ENCODE measurements around the gene GTPBP6.
A peak's percentile ranks its signal among the peaks of the same experiment; 100 is the strongest.
"Not testable (repeated sequence)": the region's sequence is repeated elsewhere in the genome, so short reads cannot be mapped to it uniquely, and the experiment has no call there.

GTPBP6 gene

GRCh38 chrX:334331-334891, 15.8 kb upstream of the GTPBP6 start:
- no peak for DNase-seq

GRCh38 chrX:333611-334311, 15.2 kb upstream of the GTPBP6 start:
- DNase-seq: no peak

DNA sequence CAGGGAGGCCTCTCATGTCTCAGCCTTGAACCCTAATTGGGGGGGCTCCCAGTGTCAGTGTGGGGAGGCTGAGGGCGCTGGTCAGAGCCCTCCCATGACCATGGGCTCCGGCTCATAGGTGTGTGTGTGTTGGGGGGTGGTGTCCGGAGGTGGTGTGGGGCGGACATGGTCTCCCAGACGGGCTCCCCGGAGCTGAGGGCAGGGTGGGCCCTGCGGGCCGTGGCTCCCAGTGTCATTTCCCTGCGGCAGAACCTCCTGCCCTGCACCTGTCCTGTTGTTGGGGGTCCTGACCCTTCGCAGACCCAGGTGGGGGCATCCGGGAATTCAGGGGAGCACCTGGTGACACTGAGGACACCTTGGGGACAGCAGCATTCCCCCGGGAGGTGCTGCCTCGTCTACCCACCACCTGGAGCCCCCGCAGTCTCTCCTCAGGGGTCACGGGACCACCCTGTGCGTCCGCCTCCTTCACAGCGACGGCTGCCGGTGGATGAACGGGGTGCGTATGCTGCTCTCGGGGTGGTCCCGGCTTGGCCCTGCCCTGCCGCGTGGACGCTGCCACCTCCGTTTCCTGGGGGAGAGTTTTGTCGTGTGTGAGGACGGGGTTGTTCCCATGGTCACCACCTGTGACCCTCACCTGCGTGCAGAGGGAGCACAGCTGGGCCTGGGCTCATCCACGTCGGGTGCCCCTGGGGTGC, 14.5 kb upstream of the GTPBP6 start:
- DNase-seq: no peak

- no peak for DNase-seq
These were observed 13.9 kb upstream of the GTPBP6 start for GRCh38 chrX:332496-332860.

- DNase-seq: no peak
These were observed 13.4 kb upstream of the GTPBP6 start for GRCh38 chrX:331825-332495.

GRCh38 chrX:331151-331824, 12.7 kb upstream of the GTPBP6 start:
- peak; percentile 25 for DNase-seq

DNA sequence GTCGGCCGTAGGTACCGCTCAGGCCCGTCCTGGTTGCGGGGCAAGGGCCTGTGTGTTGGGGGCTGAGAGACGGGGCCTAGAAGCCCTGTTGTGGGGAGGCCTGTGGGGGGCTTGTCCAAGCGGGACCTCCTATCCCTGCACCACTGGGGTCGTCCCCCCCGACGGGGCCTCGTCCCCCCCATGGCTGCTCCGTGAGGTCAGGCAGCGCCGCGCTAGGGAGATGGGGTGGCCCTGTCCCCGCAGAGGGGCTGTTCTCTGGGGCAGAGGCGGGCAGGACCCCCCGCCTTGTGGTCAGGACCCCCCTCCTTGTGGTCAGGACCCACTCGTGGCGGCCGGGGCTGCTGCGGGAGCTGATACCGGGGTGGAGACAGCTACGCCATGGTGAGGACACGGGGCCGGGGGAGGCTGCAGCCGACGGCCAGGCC, 12.1 kb upstream of the GTPBP6 start:
- DNase-seq: no peak

DNA sequence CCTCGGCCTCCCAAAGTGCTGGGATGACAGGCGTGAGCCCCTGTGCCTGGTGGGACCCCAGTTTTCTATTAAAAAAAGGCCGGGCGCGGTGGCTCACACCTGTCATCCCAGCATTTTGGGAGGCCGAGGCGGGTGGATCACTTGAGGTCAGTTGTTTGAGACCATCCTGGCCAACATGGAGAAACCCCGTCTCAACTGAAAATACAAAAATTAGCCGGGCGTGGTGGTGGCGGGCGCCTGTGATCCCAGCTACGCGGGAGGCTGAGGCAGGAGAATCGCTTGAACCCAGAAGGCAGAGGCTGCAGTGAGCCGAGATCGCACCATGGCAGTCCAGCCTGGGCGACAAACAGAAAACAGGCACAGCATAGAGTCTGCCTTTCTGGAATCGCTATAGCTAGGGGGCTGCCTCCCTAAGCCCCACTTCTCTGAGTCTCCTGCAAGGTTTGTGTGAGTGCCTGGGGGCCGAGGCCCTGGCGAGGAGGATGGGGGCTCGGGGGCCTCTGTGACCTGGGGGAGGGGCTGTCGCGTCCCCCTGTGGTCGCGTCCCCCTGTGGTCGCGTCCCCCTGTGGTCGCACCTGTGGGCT, 11.6 kb upstream of the GTPBP6 start:
- DNase-seq: not testable (repeated sequence)

DNA sequence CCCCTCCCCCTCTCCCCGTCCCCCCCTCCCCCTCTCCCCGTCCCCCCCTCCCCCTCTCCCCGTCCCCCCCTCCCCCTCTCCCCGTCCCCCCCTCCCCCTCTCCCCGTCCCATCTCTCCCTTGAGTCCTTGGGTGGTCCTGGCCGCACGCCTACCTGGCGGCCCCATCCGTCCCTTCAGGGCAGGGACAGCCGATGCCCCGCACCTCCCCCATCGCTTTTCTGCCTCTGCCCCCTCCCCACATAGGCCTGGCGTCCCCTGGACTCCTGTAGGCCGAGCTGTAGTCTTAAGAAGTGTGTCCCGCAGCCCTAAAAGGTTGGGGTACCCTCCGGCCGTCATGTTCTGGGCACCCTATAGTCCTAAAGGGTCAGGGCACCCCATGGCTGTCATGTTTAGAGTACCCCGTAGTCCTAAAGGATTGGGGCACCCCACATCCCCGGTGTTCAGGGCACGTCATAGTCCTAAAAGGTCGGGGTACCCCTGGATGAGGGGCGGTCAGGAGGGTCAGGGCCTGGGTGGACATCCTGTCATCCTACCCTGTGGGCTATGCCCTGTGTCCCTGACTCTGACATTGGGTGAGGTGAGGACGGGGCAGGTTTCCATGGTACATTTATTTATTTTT, 10.8 kb upstream of the GTPBP6 start:
- DNase-seq: no peak

GRCh38 chrX:327660-328126, 9.1 kb upstream of the GTPBP6 start:
- no peak for DNase-seq

- not testable (repeated sequence) for DNase-seq
These were observed 6.1 kb upstream of the GTPBP6 start for GRCh38 chrX:324664-325063.

DNA sequence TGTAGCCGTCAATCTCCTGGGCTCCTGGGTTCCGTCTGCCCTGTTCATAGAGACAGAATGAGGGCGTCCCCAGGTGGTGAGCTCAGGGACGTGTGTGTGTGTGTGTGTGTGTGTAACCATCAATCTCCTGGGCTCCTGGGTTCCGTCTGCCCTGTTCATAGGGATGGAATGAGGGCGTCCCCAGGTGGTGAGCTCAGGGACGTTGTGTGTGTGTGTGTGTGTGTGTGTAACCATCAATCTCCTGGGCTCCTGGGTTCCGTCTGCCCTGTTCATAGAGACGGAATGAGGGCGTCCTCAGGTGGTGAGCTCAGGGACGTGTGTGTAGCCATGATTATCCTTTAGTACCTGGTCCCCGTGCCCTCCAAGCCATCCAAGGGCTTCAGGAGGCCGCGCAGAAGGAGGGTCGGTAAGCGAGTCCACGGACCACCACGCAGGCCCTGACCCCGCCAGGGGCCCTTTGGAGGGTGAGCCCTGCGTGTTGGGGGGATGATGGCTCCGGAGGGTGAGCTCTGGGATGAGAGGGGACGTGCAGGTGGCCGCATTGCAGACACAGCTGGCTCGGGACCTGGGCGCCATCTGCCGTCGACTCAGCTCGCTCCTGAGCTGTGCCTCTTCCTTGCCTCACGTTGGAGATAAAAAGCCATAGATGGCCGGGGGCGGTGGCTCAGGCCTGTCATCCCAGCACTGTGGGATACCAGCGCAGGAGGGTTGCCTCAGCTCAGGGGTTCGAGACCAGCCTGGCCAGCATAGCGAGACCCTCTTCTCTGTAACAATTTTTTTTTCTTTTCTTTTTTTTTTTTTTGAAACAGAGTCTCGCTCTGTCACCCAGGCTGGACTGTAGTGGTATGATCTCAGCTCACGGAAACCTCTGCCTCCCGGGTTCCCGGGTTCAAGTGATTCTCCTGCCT, 5.4 kb upstream of the GTPBP6 start:
- DNase-seq: no peak

DNA sequence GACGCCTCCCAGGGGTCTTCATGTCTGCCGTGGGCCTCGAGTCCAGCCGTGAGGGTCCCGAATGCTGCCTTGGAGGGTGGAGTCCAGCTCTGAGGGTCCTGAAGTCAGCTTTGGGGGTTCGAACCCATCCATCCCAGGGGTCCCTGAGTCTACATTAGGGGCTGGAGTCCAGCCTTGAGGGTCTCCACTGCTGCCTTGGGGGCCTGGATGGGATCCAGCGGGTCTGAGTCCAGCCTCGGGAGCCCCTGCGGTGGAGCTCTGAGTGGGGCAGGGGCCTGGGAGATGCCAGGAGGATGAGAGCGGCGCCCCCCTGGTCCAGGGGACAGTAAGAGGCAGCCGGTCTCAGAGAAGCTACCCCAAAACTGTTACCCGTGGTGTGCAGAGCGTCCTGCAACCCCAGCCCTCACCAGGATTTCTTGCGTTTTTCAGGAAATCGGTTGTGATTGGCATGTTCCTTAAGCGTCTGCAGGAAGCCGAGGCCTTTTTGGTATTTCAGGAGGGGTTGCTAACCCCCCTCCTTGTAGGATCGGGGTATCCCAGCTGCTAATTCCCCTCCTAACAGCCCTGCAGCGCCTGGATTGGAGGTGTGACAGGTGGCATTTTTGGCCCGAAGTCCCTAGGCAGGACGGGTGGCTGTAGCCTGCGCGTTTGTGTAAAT, 1.7 kb upstream of the GTPBP6 start:
- peak; percentile 24 for DNase-seq

GRCh38 chrX:319579-320125, 1.1 kb upstream of the GTPBP6 start:
- DNase-seq: no peak

DNA sequence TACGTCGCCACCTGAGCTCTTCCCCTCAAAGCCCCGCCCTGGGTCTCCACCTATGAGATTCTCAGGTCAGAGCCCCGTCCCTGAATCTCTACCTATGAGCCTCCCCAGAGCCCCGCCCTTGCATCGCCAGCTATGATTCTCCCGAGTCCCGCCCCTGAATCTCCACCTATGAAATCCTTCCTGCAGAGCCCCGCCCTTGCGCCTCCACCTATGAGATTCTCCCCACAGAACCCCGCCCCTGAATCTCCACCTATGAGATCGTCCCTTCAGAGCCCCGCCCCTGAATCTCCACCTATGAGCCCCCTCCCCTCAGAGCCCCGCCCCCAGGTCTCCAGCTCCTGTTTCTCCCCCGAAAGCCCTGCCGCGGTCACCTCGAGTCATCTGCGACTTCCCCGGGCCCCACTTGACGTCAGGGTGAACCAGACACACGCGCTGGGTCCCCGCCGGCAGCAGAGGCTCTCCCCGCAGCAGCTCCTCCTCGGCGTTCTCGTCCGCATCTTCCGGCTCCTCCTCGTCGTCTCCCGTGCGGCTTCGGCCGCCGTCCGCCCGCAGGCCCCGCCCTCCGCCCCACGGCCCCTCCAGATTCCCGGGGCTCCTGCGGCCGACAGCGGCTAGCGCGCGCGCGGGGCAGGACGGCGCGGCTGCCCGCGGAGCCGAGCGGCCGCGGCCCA, 393 bp downstream of the GTPBP6 start:
- DNase-seq: peak; percentile 98

- no peak for DNase-seq
These were observed 1.1 kb downstream of the GTPBP6 start for GRCh38 chrX:317424-318067.

- DNase-seq: no peak
These were observed 2.0 kb downstream of the GTPBP6 start for GRCh38 chrX:316351-317325.
